Activated B cell treated with CpG ODN at 0.5 μM for 24 hours (primary cell): ENCODE data around the gene TMEM41B. TPM values are rescaled to one million over a fixed set of nuclear protein-coding genes. Genes with fewer than 3 reads are reported as not detected.

ENCODE experiments used
- ATAC-seq: fragments of 200-7000 bp; cut with Tn5 transposase; one replicate; pipeline ENCODE4 v1.10.0; 2021; ENCODE audit warnings: low read depth, mild to moderate bottlenecking, moderate library complexity
- CTCF ChIA-PET: fragments of 350-600 bp; sonication (Branson Sonifier 250); formaldehyde crosslinking; loops from one replicate; lab custom pipeline; 2021; ENCODE audit warnings: antibody characterized with exemption; lab: Charles Lee
- POLR2A ChIA-PET: fragments of 350-600 bp; sonication (Branson Sonifier 250); formaldehyde crosslinking; loops from one replicate; lab custom pipeline; 2021; ENCODE audit warnings: antibody characterized with exemption; lab: Charles Lee
- DNase-seq: peaks from one replicate; pipeline ENCODE4 v3.0.0; 2022
- H3K27ac Mint-ChIP-seq: one replicate; pipeline ENCODE4 v1.8.0; 2020; ENCODE audit warnings: mixed read lengths
- H3K27me3 Mint-ChIP-seq: one replicate; pipeline ENCODE4 v1.8.0; 2021; ENCODE audit warnings: mixed read lengths
- H3K36me3 Mint-ChIP-seq: one replicate; pipeline ENCODE4 v1.8.0; 2021; ENCODE audit warnings: low read depth, mixed read lengths
- H3K4me1 Mint-ChIP-seq: one replicate; pipeline ENCODE4 v1.8.0; 2021; ENCODE audit warnings: mixed read lengths
- H3K4me3 Mint-ChIP-seq: one replicate; pipeline ENCODE4 v1.8.0; 2020; ENCODE audit warnings: mild to moderate bottlenecking, mixed read lengths
- H3K9me3 Mint-ChIP-seq: one replicate; pipeline ENCODE4 v1.8.0; 2020; ENCODE audit warnings: mixed read lengths
- CTCF ChIP-seq: fragments of 200-600 bp; IDR thresholded peaks from one replicate; pipeline ENCODE4 v1.8.0; 2022; ENCODE audit warnings: antibody characterized with exemption, mild to moderate bottlenecking
- intact Hi-C: fragments of 100-400 bp; cut with micrococcal nuclease; formaldehyde crosslinking; loops from one replicate; pipeline ENCODE4 v1.15.1; 2024
- total RNA-seq: library from RNA; stranded (reverse); gene quantifications from 2 replicates; pipeline ENCODE4 v1.2.3, GENCODE V29; 2022

Gene TMEM41B
- total RNA-seq, 1 donor from 2014 or later: 21.7 TPM

- intact Hi-C loops: no loop called here
- H3K27me3 Mint-ChIP-seq: peaks cover 13% of the 10 kb centered on the region
- no peaks in the 10 kb centered on the region for H3K9me3 Mint-ChIP-seq
- no peak overlapping the region for H3K4me3 Mint-ChIP-seq
- no peak for ATAC-seq
- POLR2A ChIA-PET: interaction anchor here (1.4 kb wide), 1 partner anchor 17 kb away, joined by 3 read pairs; no protein-coding TSS in a partner anchor
- H3K36me3 Mint-ChIP-seq: no peaks in the 10 kb centered on the region
- H3K27ac Mint-ChIP-seq: no peak overlapping the region
- no peaks in the 10 kb centered on the region for H3K4me1 Mint-ChIP-seq
- CTCF ChIA-PET: no interaction called here
- TF ChIP-seq CTCF: no peak
- DNase-seq: no peak
Measured at GRCh38 chr11:9347100-9347499, 32.7 kb upstream of the TMEM41B start.

DNA sequence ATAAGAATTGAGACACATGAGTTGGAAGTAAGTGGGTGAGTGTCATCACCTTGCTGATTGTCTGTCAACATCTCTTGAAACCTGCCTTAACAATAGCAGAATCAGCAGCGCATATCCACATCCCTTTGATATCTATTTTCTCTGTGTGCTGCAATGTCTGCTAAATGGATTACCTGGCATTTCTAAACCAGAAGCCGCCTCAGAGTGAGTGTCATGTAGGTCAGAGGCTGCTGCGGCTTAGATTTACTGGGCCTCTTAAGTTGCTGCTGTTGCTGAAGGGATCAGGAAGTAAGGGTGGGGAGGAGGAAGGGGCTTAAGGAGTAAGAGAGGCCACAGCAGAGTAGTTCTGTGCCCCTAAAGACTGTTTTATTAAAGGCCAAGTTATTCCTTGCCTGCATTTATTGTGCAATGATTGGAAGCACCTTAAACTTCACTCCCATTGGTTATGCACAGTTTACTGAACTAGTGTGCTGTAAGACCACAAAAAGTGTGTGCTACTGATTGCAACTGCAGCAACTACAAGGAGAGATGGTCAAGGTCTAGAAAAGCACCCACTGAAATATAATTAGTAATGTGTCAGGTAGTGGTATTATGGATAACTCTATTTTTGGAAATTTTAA, 29.8 kb upstream of the TMEM41B start:
- no peaks in the 10 kb centered on the region for H3K9me3 Mint-ChIP-seq
- no peak overlapping the region for H3K4me3 Mint-ChIP-seq
- H3K4me1 Mint-ChIP-seq: no peaks in the 10 kb centered on the region
- H3K36me3 Mint-ChIP-seq: no peaks in the 10 kb centered on the region
- peaks cover 8% of the 10 kb centered on the region for H3K27me3 Mint-ChIP-seq
- ATAC-seq (no peak), DNase-seq (no peak)
- POLR2A ChIA-PET: no interaction called here
- intact Hi-C loops: no loop called here
- CTCF ChIA-PET: no interaction called here
- TF ChIP-seq CTCF: no peak
- no peak overlapping the region for H3K27ac Mint-ChIP-seq

DNA sequence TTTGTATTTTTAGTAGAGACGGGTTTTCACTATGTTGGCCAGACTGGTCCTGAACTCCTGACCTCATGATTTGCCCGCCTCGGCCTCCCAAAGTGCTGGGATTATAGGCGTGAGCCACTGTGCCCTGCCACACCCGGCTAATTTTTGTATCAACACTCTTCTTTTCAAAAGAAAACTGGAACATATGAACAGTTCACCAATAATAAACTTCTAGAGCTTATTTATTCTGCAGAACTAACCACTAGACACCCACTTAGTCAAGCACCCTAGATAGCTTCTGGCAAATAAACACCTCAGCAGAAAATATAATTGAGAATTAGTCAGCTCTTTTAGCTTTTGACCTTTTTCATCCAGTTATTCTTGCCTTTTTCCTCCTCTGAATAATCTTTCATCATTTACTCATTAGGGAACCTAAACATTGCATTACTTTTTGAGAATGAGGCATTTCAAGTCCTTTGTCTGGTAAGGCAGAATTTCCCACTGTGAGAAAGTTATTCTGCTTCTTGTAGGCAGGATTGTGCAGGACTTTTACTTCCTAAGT, 27.3 kb upstream of the TMEM41B start:
- no peaks in the 10 kb centered on the region for H3K4me1 Mint-ChIP-seq
- no peaks in the 10 kb centered on the region for H3K9me3 Mint-ChIP-seq
- ATAC-seq (no peak), DNase-seq (no peak)
- no peak overlapping the region for H3K27ac Mint-ChIP-seq
- H3K27me3 Mint-ChIP-seq: peaks cover 2% of the 10 kb centered on the region
- CTCF ChIA-PET: no interaction called here
- no peaks in the 10 kb centered on the region for H3K36me3 Mint-ChIP-seq
- intact Hi-C loops: no loop called here
- TF ChIP-seq CTCF: no peak
- POLR2A ChIA-PET: no interaction called here
- no peak overlapping the region for H3K4me3 Mint-ChIP-seq

DNA sequence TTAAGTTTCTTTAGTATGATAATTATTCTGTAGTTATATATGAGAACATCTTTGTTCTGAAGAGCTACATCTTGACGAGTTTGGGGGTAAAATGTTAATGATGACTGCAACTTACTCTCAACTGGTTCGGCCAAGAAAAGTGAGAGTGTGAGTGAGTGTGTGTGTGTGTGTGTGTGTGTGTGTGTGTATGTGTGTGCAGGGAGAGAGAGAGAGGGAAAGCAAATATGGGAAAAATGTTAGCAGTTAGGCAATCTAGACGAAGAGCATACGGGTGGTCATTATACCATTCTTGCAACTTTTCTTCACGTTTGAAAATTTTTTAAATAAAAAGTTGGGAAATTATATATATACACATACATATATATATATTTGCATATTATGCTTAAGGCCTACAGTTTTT, 18.3 kb upstream of the TMEM41B start:
- DNase-seq (no peak), ATAC-seq (no peak)
- intact Hi-C loops: no loop called here
- H3K27me3 Mint-ChIP-seq: no peaks in the 10 kb centered on the region
- H3K4me1 Mint-ChIP-seq: no peaks in the 10 kb centered on the region
- H3K4me3 Mint-ChIP-seq: no peak overlapping the region
- no peak overlapping the region for H3K27ac Mint-ChIP-seq
- POLR2A ChIA-PET: no interaction called here
- no peaks in the 10 kb centered on the region for H3K9me3 Mint-ChIP-seq
- no peak for TF ChIP-seq CTCF
- CTCF ChIA-PET: no interaction called here
- H3K36me3 Mint-ChIP-seq: no peaks in the 10 kb centered on the region

GRCh38 chr11:9330387-9331384, 16.3 kb upstream of the TMEM41B start:
- Mint-ChIP-seq H3K4me3 (no peak overlapping the region), H3K4me1 (no peaks in the 10 kb centered on the region), H3K36me3 (no peaks in the 10 kb centered on the region), H3K27ac (no peak overlapping the region), H3K9me3 (no peaks in the 10 kb centered on the region), H3K27me3 (no peaks in the 10 kb centered on the region)
- TF ChIP-seq CTCF: no peak
- ATAC-seq: no peak
- intact Hi-C loops: no loop called here
- POLR2A ChIA-PET: no interaction called here
- CTCF ChIA-PET: no interaction called here
- DNase-seq: no peak
